Fibroblast of skin of left quadriceps (primary cell): ENCODE data around the gene CYP2B6.
"Not testable (repeated sequence)": the region's sequence is repeated elsewhere in the genome, so short reads cannot be mapped to it uniquely, and the experiment has no call there.

Source experiments
- DNase-seq, 2 experiments: peaks; one replicate each; pipeline ENCODE4 v3.0.0-alpha.2; 2013; ENCODE audit warnings: low read depth in 2 of 2

CYP2B6 gene

GRCh38 chr19:40980743-40981442, 10.2 kb upstream of the CYP2B6 start:
- DNase-seq, result not testable (repeated sequence)

- DNase-seq, result no peak
Observed at GRCh38 chr19:40981591-40981990, 9.5 kb upstream of the CYP2B6 start.

DNA sequence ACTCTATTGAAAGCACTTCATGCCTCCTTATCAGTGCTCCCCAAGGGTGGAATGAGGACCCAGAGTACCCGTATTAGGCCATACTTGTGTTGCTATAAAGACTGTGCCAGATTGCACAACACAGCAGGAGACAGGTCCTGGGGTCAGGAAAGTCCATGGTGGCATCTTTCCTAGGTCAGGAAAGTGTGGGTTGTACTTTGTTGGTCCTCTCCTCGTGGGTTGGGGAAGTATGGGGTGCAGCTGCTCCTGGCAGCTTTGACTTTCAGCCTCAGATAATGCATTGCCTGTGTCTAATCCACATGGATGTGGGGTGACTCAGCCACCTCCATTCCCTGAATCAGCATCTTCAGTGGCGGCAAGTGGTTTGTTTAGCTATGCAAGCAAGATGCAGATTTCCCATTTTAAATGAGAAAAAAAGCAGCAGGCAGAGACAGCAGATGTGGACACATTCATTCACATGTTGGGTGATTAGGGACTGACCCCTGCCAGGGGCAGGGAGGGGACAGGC, 8.4 kb upstream of the CYP2B6 start:
- no peak for DNase-seq

DNA sequence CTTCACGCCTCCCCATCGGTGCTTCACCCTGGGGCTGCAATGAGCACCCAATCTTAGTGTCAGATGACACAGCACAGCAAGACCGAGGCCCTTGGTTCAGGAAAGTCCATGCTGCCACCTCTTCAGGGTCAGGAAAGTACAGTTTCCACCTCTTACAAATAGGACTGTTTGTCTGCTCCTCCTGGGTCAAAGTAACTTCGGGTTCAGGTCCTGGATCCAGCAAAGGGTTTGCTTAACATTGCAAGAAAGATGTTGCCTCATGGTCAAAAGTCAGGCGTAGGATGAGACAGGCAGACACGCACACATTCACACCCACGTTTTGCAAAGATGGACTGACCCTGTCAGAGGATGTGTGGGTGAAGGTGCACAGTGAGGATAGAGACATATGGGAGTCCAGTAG, 1.6 kb upstream of the CYP2B6 start:
- DNase-seq, result no peak

DNA sequence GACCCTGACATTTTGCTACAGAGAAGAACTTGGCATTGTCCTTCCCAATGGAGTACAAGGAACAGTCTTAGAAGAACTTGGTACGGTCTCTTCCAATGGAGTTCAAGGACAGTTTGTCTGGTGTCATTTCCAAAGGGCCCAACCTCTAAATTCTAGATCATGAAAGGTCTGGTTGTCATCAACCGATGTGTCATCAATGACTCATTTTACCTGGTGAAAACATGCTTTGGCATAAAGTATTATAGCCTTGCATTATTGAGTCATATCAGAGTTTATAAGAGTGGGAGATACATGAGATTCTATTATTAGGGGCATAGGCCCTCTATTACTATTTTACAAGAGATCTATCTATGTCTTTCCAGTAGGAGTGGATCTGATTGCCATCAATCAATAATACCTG, 4.3 kb downstream of the CYP2B6 start:
- DNase-seq, result no peak

GRCh38 chr19:40999018-40999417, 7.9 kb downstream of the CYP2B6 start:
- not testable (repeated sequence) for DNase-seq

GRCh38 chr19:41000310-41000737, 9.2 kb downstream of the CYP2B6 start:
- DNase-seq, result no peak

- DNase-seq, result no peak
Observed at GRCh38 chr19:41001243-41001971, 10.3 kb downstream of the CYP2B6 start.

- DNase-seq, result not testable (repeated sequence)
Observed at GRCh38 chr19:41003656-41004055, 12.6 kb downstream of the CYP2B6 start.

GRCh38 chr19:41009700-41010235, 18.7 kb downstream of the CYP2B6 start:
- DNase-seq, result no peak

DNA sequence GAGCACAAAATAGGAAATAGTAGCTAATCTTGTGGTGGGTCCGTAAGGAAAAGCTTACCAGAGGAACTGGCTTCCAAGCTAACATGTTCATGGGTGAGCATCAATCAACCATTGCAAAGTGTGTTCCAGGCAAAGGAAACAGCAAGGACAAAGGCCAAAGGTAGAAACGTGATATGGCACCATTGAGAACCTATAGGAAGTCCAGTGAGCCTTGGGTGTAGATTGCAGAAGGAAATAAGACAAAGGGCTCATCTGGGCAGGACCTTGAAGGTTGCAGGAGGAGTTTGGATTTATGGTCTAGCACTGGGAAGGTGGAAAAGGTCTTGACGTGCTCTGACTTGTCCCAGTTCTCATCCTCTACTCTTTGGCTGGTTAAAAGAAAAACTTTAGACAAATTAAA, 22.3 kb downstream of the CYP2B6 start:
- no peak for DNase-seq

GRCh38 chr19:41014643-41015042, 23.6 kb downstream of the CYP2B6 start:
- no peak for DNase-seq

DNA sequence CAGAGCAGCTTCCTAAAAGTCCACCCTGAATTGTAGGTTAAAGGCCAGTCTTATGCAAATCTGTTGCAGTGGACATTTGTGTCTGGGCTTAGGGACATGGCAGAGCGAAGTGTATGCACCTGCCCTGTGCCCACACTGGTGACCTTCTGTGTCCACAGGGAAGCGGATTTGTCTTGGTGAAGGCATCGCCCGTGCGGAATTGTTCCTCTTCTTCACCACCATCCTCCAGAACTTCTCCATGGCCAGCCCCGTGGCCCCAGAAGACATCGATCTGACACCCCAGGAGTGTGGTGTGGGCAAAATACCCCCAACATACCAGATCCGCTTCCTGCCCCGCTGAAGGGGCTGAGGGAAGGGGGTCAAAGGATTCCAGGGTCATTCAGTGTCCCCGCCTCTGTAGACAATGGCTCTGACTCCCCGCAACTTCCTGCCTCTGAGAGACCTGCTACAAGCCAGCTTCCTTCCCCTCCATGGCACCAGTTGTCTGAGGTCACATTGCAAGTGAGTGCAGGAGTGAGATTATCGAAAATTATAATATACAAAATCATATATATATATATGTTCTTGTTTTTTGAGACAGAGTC, 25.5 kb downstream of the CYP2B6 start:
- DNase-seq, result no peak

DNA sequence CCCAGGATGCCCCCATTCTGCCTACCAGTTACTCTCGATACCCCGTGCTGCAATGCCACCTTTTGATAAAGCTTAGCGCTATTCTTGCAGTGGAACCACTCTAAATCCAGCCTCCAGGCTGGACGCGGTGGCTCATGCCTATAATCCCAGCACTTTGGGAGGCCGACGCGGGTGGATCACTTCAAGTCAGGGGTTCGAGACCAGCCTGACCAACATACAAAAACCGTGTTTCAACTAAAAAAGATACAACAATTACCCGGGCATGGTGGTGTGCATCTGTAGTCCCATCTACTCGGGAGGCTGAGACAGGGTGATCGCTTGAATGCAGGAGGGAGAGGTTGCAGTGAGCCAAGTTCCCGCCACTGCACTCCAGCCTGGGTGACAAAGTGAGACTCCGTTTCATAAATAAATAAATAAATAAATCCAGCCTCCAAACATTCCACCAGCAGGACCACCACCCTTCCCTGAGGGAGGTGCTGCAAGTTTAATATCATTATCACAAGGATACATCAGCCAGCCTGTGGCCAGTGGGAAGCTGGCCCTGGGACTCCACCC, 27.7 kb downstream of the CYP2B6 start:
- no peak for DNase-seq

- DNase-seq, result no peak
Observed at GRCh38 chr19:41019346-41019745, 28.3 kb downstream of the CYP2B6 start.

DNA sequence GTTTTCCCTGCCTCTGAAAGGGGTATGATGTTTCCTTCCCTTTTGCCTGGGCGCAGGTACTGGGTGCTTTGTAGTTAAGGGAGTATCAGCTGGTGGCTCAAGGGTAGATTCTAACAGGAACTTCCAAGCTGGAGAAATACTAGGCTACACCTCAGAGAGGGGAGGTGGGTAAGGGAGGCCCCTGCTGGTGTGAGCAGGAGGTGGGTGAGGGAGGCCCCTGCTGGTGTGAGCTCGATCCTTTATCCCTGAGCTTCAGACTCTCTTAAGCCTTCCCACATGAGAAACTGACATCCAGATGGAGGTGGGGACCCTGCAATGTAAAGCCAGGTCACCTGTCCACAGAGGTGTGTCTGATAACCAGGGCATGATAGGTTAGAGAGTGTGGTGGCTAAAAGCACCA, 32.1 kb downstream of the CYP2B6 start:
- no peak for DNase-seq

GRCh38 chr19:41025411-41025810, 34.3 kb downstream of the CYP2B6 start:
- no peak for DNase-seq

DNA sequence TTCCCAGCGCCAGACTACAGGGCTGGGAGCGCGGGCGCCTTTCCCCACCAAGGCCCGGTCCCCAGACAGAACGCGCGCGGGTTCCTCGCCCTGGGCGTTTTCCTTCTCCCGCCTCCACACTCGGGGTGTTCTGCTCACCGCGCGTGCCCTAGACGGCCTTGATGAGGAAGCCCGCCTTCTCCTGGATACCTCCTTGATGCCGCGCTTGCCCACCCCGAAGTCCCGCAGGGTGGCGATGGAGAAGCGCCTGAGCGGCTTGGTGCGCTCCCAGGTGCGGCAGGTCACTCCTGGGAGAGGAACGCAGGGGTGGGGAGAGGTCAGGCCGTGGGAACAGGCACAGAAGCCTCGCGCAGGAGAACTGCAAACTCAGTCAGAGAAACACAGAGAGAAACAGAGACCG, 34.8 kb downstream of the CYP2B6 start:
- no peak for DNase-seq

- no peak for DNase-seq
Observed at GRCh38 chr19:41027273-41027967, 36.3 kb downstream of the CYP2B6 start.

GRCh38 chr19:41029524-41030432, 38.7 kb downstream of the CYP2B6 start:
- no peak for DNase-seq

GRCh38 chr19:41030651-41031050, 39.6 kb downstream of the CYP2B6 start:
- no peak for DNase-seq
